Measurements from ENCODE around the gene ENTPD7. TPM values are rescaled to one million over a fixed set of nuclear protein-coding genes. Genes with fewer than 3 reads are reported as not detected.
A peak's percentile ranks its signal among the peaks of the same experiment; 100 is the strongest.
"Not testable (repeated sequence)": the region's sequence is repeated elsewhere in the genome, so short reads cannot be mapped to it uniquely, and the experiment has no call there.

The ENTPD7 gene
- total and polyA plus RNA-seq, 2 donors (not counting 1 experiment from before 2014, with no cell fraction given), result 0.75 to 6.2 TPM

GRCh38 chr10:99733366-99733765 is 74.1 kb downstream of the ENTPD7 start:
- peaks cover 34% of the 10 kb centered on the region for H3K4me1 Mint-ChIP-seq
- POLR2A ChIA-PET, result no interaction called here

DNA sequence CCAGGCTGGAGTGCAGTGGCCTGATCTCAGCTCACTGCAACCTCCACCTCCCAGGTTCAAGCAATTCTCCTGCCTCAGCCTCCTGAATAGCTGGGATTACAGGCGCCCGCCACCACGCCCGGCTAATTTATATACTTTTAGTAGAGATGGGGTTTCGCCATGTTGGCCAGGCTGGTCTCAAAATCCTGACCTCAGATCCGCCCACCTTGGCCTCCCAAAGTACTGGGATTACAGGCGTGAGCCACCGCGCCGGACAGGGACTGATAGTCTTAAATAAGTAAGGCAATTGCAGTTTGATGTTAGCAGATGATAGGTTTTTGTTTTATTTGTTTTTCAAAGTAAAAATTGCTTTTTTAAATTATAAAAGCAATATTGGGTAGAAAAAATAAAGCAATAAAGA is 74.8 kb downstream of the ENTPD7 start:
- H3K4me3 ChIP-seq (ENCODE audit: control extremely low read depth in 1 of 5, extremely low read depth in 1 of 5, insufficient read depth in 1 of 5, low read depth in 2 of 5, low read length in 4 of 5); H2AFZ ChIP-seq (ENCODE audit: insufficient read depth, low read depth, low read length, poor library complexity, severe bottlenecking); H3K27ac Mint-ChIP-seq; H3K9ac ChIP-seq (ENCODE audit: low read length); H3K27ac ChIP-seq (ENCODE audit: low read length in 2 of 2); H4K20me1 ChIP-seq (ENCODE audit: control insufficient read depth, insufficient read depth, low read length, poor library complexity, severe bottlenecking); H3K27me3 ChIP-seq (replicated peaks in 1 of 4; ENCODE audit: control extremely low read depth in 1 of 4, control insufficient read depth in 3 of 4, insufficient read depth in 4 of 4, low read length in 3 of 4); DNase-seq; H3K9me3 ChIP-seq (ENCODE audit: control extremely low read depth in 1 of 3, control insufficient read depth in 2 of 3, insufficient read depth in 1 of 3, low read length in 2 of 3); POLR2A ChIA-PET; H3K4me3 Mint-ChIP-seq; H3K27me3 Mint-ChIP-seq; ATAC-seq (ENCODE audit: low read depth); H3K9me3 Mint-ChIP-seq (ENCODE audit: insufficient read depth): not testable (repeated sequence)
- no CpG with 5 or more reads among the region's 10 CpGs for WGBS (ENCODE audit: insufficient coverage)
- Histone ChIP-seq H3K36me3 (replicated peaks in 1 of 2; ENCODE audit: control extremely low read depth in 1 of 2, control insufficient read depth in 1 of 2, extremely low read depth in 1 of 2, insufficient read depth in 2 of 2, low read length in 1 of 2) (peaks cover 8 to 13% of the 10 kb centered on the region in 2 experiments), H3K79me2 (ENCODE audit: control insufficient read depth, insufficient read depth, low read length) (peaks cover 64% of the 10 kb centered on the region), H3K4me1 (ENCODE audit: control insufficient read depth in 2 of 2, insufficient read depth in 2 of 2, low read length in 2 of 2) (peaks cover 13 to 24% of the 10 kb centered on the region in 2 donors), H3K4me2 (replicated peaks; ENCODE audit: low read depth, low read length, poor library complexity, severe bottlenecking) (peak overlapping the region; percentile 44)
- intact Hi-C loops (cut with micrococcal nuclease), result loop anchor here (5.0 kb wide), 1 partner anchor 1602 kb away; the partner anchor contains the start of gene R3HCC1L
- peaks cover 34% of the 10 kb centered on the region for H3K4me1 Mint-ChIP-seq
- CTCF ChIA-PET, result interaction anchor here (0.6 to 0.7 kb wide), 2 partner anchors 114 to 789 kb away, joined by 4 to 6 read pairs; partner anchors contain the start of gene SLC25A28

More at GRCh38 chr10:99733366-99733765, 74.1 kb downstream of the ENTPD7 start:
- H3K36me3 ChIP-seq (replicated peaks in 1 of 2; ENCODE audit: control extremely low read depth in 1 of 2, control insufficient read depth in 1 of 2, extremely low read depth in 1 of 2, insufficient read depth in 2 of 2, low read length in 1 of 2), result peaks cover 8 to 13% of the 10 kb centered on the region in 2 experiments
- no peak overlapping the region for H3K27ac ChIP-seq (ENCODE audit: low read length in 2 of 2)
- no peak for TF ChIP-seq EZH2 (IDR thresholded peaks at IDR 0.05; ENCODE audit: borderline replicate concordance, insufficient read depth, low read depth, low read length, poor library complexity, severe bottlenecking)
- no peak for TF ChIP-seq CTCF (IDR thresholded peaks at IDR 0.05)
- peaks cover 8% of the 10 kb centered on the region for H4K20me1 ChIP-seq (ENCODE audit: control insufficient read depth, insufficient read depth, low read length, poor library complexity, severe bottlenecking)
- H2AFZ ChIP-seq (ENCODE audit: insufficient read depth, low read depth, low read length, poor library complexity, severe bottlenecking), result no peak overlapping the region
- H3K4me3 ChIP-seq (ENCODE audit: control extremely low read depth in 1 of 5, extremely low read depth in 1 of 5, insufficient read depth in 1 of 5, low read depth in 2 of 5, low read length in 4 of 5), result no peak overlapping the region
- no peaks in the 10 kb centered on the region for H3K9me3 Mint-ChIP-seq (ENCODE audit: insufficient read depth)
- H3K27me3 Mint-ChIP-seq, result no peaks in the 10 kb centered on the region
- no peak for ATAC-seq (ENCODE audit: low read depth)
- CTCF ChIA-PET, result interaction anchor here (0.7 to 2.7 kb wide), 2 partner anchors 11 to 789 kb away, joined by 5 to 6 read pairs; no protein-coding TSS in a partner anchor
- peaks cover 13 to 24% of the 10 kb centered on the region in 2 donors for H3K4me1 ChIP-seq (ENCODE audit: control insufficient read depth in 2 of 2, insufficient read depth in 2 of 2, low read length in 2 of 2)
- no peak for DNase-seq
- no peak overlapping the region for H3K9ac ChIP-seq (ENCODE audit: low read length)
- peak overlapping the region; percentile 71 for H3K4me3 Mint-ChIP-seq
- H3K4me2 ChIP-seq (replicated peaks; ENCODE audit: low read depth, low read length, poor library complexity, severe bottlenecking), result peak overlapping the region; percentile 44
- H3K9me3 ChIP-seq (ENCODE audit: control extremely low read depth in 1 of 3, control insufficient read depth in 2 of 3, insufficient read depth in 1 of 3, low read length in 2 of 3), result no peaks in the 10 kb centered on the region
- peaks cover 64% of the 10 kb centered on the region for H3K79me2 ChIP-seq (ENCODE audit: control insufficient read depth, insufficient read depth, low read length)
- H3K27me3 ChIP-seq (replicated peaks in 1 of 4; ENCODE audit: control extremely low read depth in 1 of 4, control insufficient read depth in 3 of 4, insufficient read depth in 4 of 4, low read length in 3 of 4), result no peaks in the 10 kb centered on the region
- intact Hi-C loops (cut with micrococcal nuclease), result loop anchor here (2.0 to 5.0 kb wide), 2 partner anchors 1179 to 1601 kb away; partner anchors contain the start of genes R3HCC1L and SLF2
- WGBS (ENCODE audit: insufficient coverage), result 100% methylated on average over 6 of the region's 8 CpGs
- no peak overlapping the region for H3K27ac Mint-ChIP-seq

Data from B cell (primary cell).